Stomach (tissue), 4 donors: Measurements from ENCODE around the gene PHF21A.

Source experiments
- EP300 ChIP-seq: sonication (generic); formaldehyde crosslinking; IDR thresholded peaks from one replicate; pipeline ENCODE4 v1.6.1; 2017; ENCODE audit warnings: antibody characterized with exemption
- POLR2A ChIP-seq, 4 donors: fragments of 450-650 bp; IDR thresholded peaks; one replicate each; pipeline ENCODE4 v1.6.1; 2016; ENCODE audit warnings: antibody characterized with exemption in 4 of 4, control low read depth in 2 of 4, mild to moderate bottlenecking in 1 of 4, moderate library complexity in 1 of 4
- TF ChIP-seq, protein P1 (sequence below), 7 experiments: fragments of 450-650 bp in 4 of 7; fragments of 200-600 bp in 3 of 7; sonication (generic) in 3 of 7; IDR thresholded peaks; one replicate each; pipeline ENCODE4 v1.5.1; 2016 to 2019; ENCODE audit warnings: antibody characterized with exemption in 7 of 7, control low read depth in 2 of 7, mild to moderate bottlenecking in 1 of 7

DNA sequence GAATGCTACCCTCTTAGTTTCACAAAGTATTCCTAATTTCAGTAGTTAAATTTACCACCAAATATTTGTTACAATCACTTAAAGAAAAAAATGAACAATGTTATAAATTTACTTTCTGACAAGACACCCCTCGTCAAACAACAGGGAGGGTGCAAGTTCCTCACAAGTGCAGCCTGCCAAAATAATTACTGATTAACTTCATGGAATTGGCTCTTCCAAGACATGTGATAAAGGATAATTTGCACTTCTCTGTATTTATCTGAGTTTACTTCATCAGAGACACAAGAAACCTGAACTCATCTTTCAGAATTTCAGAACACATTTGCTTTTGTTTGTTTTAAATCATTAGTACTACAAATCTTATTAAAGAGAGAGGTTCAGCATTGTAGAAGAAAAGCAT lies 132.3 kb downstream of the PHF21A start:
- TF ChIP-seq, protein P1, sequence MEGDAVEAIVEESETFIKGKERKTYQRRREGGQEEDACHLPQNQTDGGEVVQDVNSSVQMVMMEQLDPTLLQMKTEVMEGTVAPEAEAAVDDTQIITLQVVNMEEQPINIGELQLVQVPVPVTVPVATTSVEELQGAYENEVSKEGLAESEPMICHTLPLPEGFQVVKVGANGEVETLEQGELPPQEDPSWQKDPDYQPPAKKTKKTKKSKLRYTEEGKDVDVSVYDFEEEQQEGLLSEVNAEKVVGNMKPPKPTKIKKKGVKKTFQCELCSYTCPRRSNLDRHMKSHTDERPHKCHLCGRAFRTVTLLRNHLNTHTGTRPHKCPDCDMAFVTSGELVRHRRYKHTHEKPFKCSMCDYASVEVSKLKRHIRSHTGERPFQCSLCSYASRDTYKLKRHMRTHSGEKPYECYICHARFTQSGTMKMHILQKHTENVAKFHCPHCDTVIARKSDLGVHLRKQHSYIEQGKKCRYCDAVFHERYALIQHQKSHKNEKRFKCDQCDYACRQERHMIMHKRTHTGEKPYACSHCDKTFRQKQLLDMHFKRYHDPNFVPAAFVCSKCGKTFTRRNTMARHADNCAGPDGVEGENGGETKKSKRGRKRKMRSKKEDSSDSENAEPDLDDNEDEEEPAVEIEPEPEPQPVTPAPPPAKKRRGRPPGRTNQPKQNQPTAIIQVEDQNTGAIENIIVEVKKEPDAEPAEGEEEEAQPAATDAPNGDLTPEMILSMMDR (IDR thresholded peaks at IDR 0.05): no peak
- TF ChIP-seq EP300 (no peak), POLR2A (IDR thresholded peaks at IDR 0.05) (no peak)
